ENCODE measurements around the gene NFATC1.

GRCh38 chr18:79456105-79456980 lies 60.6 kb downstream of the NFATC1 start:
- no peak for TF ChIP-seq EZH2phosphoT487 (IDR thresholded peaks at IDR 0.05; ENCODE audit: insufficient read depth, low read depth)
- TF ChIP-seq EZH2 (IDR thresholded peaks at IDR 0.05; ENCODE audit: insufficient read depth, poor library complexity, severe bottlenecking), result no peak
